Erythroblast (primary cell): ENCODE results near the gene KANK4.

Experiments
- GATA1 ChIP-seq: IDR thresholded peaks from 2 replicates; pipeline ENCODE4 v1.6.1; 2011; ENCODE audit warnings: low read depth, mild to moderate bottlenecking, control low read depth, low read length, moderate library complexity
- POLR2A ChIP-seq: IDR thresholded peaks from 2 replicates; pipeline ENCODE4 v1.6.1; 2011; ENCODE audit warnings: mild to moderate bottlenecking, low read length

DNA sequence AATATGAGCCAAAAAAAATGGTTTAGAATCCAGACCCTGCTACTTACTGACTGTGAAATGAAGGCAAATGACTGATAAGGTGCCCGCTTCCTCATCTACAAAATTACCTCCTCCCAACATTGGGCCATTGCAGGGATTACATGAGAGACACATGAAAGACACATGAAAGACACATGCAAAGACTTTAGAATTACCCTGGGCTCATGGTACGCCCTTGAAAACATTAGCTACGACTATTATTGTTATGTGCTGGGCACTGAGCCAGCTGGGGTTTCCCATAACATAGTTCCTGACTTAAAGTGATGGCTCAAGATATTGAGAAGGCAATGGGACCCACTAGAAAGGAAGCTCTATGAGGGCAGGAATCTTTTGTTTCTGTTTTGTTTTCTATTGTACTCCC, 43.7 kb upstream of the KANK4 start:
- no peak for TF ChIP-seq POLR2A
- no peak for TF ChIP-seq GATA1
